Aorta (tissue), 5 donors: ENCODE results near the gene CHCT1. TPM values are rescaled to one million over a fixed set of nuclear protein-coding genes. Genes with fewer than 3 reads are reported as not detected.
"Not testable (repeated sequence)": the region's sequence is repeated elsewhere in the genome, so short reads cannot be mapped to it uniquely, and the experiment has no call there.

Experiments
- ATAC-seq: fragments of 200-7000 bp; cut with Tn5 transposase; one replicate; pipeline ENCODE4 v1.9.1; 2022; ENCODE audit warnings: moderate library complexity; ENCODE audit not compliant: low FRiP score
- DNase-seq, 2 donors: peaks; one replicate each; pipeline ENCODE4 v3.0.0-alpha.2; 2020
- H3K27ac ChIP-seq, 2 donors: one replicate each; pipeline ENCODE4 v1.5.1; 2013; ENCODE audit warnings: low read length in 2 of 2, mild to moderate bottlenecking in 2 of 2, moderate library complexity in 2 of 2, control low read depth in 1 of 2, inconsistent platforms in 1 of 2, low read depth in 1 of 2
- H3K27me3 ChIP-seq, 2 donors: one replicate each; pipeline ENCODE4 v1.6.1; 2013; ENCODE audit warnings: control low read depth in 1 of 2, low read length in 1 of 2, mild to moderate bottlenecking in 1 of 2, moderate library complexity in 1 of 2; ENCODE audit not compliant: insufficient read depth in 2 of 2, control insufficient read depth in 1 of 2
- H3K36me3 ChIP-seq, 2 donors: one replicate each; pipeline ENCODE4 v1.6.1; 2013; ENCODE audit warnings: control low read depth in 1 of 2, low read length in 1 of 2, mild to moderate bottlenecking in 1 of 2; ENCODE audit not compliant: insufficient read depth in 2 of 2, control insufficient read depth in 1 of 2
- H3K4me1 ChIP-seq, 2 donors: one replicate each; pipeline ENCODE4 v1.6.1; 2013; ENCODE audit warnings: low read length in 2 of 2, control low read depth in 1 of 2, mild to moderate bottlenecking in 1 of 2, moderate library complexity in 1 of 2; ENCODE audit not compliant: insufficient read depth in 2 of 2, control insufficient read depth in 1 of 2
- H3K4me3 ChIP-seq, 2 donors: one replicate each; pipeline ENCODE4 v1.5.1; 2013; ENCODE audit warnings: low read length in 2 of 2, control low read depth in 1 of 2, mild to moderate bottlenecking in 1 of 2
- H3K9me3 ChIP-seq: one replicate; pipeline ENCODE4 v1.6.1; 2013; ENCODE audit warnings: mild to moderate bottlenecking, low read length; ENCODE audit not compliant: control insufficient read depth
- WGBS, 2 donors: extraction: QIAGEN DNeasy Blood & Tissue Kit; methylation state at CpG; one replicate each; pipeline ENCODE4 v1.1.7; 2013; 5-methylcytosine and 5-hydroxymethylcytosine counted together
- intact Hi-C, 2 donors: fragments of 100-400 bp; cut with DNase I; formaldehyde crosslinking; loops; one replicate each; pipeline versions ENCODE4 v1.14.2 to v1.15.0; 2022
- polyA plus RNA-seq, 2 donors: library from polyadenylated mRNA; stranded (reverse); fragments of 200-250 nt; gene quantifications; one replicate each; pipeline ENCODE4 v1.2.3, GENCODE V29; 2013
- total RNA-seq, 2 donors: library from RNA; stranded (reverse); fragmentation: NEBNext Ultra II Directional; extraction: Animal tissue kit (Norgen Biotek cat#: 25700); gene quantifications; one replicate each; pipeline ENCODE4 v1.2.1, GENCODE V29; 2021
- donor health status: healthy with polysubstance abuse.
- donor health status: Bipolar disorder and iron deficiency.
- donor health status: DM: no; HTN: no; CAD: no.
- donor health status: DM: no; HTN: no; CAD: no.
- donor health status: DM: yes; HTN: yes; CAD: no.

Gene CHCT1
- total and polyA plus RNA-seq, 4 donors: not detected

DNA sequence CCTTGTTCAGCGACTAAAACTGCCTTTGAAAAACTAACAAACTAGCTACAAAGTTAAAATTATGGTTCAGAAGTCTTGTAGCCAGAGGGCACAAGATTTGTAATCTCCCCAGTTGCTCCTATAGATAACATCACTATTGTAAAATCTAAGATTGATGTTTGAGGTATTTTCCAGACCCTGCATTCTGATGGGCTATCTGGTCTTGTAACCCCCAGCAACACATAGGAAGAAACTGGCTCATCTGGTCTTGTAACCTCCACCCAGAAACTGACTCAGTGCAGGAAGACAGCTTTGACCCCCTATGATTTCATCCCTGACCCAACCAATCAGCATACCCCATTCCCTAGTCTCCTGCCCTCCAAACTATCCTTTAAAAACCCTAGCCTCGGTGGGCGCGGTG lies 12.3 kb upstream of the CHCT1 start:
- 77 to 84% methylated on average over 4 of the region's 4 CpGs for WGBS, 2 donors
- H3K27me3 ChIP-seq: no peaks in the 10 kb centered on the region
- no peaks in the 10 kb centered on the region for H3K4me1 ChIP-seq
- H3K36me3 ChIP-seq: no peaks in the 10 kb centered on the region
- no peak overlapping the region for H3K27ac ChIP-seq
- no peak overlapping the region for H3K4me3 ChIP-seq
- no peaks in the 10 kb centered on the region for H3K9me3 ChIP-seq
- no peak for ATAC-seq
- intact Hi-C loops: no loop called here
- DNase-seq: no peak

DNA sequence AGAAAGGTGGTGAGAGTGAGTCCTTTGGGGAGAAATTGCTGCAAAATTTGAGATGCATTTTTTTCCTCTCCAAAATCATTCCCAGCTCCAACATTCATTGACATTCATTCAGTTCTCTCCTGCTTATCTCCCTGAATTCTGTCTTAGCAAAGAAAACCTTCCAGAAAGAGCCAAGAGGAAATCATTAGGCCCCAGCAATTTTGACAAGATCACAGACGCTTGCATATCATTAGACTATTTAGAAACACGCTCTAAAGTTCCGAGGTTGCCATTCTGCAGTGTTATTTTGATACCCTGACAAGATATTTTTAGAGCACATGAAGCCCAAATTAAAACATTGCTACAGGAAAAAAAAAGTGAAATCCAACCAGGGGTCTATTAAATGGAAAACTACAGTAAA lies 9.6 kb upstream of the CHCT1 start:
- H3K27me3 ChIP-seq: no peaks in the 10 kb centered on the region
- ATAC-seq (no peak), DNase-seq (no peak)
- no peak overlapping the region for H3K4me3 ChIP-seq
- 40% methylated on average over 3 of the region's 3 CpGs for WGBS, 2 donors
- H3K9me3 ChIP-seq: no peaks in the 10 kb centered on the region
- H3K27ac ChIP-seq: no peak overlapping the region
- no peaks in the 10 kb centered on the region for H3K36me3 ChIP-seq
- no peaks in the 10 kb centered on the region for H3K4me1 ChIP-seq
- intact Hi-C loops: no loop called here

DNA sequence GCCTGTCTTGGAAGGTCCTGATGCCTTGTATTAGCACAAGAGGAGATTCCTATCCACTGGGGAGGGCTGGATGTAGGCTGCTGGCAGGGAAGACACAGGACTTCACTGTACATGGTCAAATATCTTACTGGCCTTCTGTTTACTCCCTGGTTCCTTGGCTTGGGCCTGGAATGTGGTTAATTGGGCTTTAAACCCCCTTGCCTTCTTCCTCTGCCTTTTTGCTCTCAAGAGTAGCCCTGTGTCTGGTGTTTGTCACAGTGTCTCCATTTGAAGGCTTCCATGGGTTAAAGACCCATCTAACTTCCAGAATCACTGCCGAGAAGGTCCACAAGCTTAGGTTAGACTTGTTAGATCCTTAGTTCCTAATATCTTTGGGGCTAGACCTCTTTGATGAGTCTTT lies 7.1 kb upstream of the CHCT1 start:
- no peaks in the 10 kb centered on the region for H3K36me3 ChIP-seq
- ATAC-seq (no peak), DNase-seq (no peak)
- intact Hi-C loops: no loop called here
- H3K4me1 ChIP-seq: no peaks in the 10 kb centered on the region
- H3K27ac ChIP-seq: no peak overlapping the region
- H3K4me3 ChIP-seq: no peak overlapping the region
- H3K27me3 ChIP-seq: no peaks in the 10 kb centered on the region
- no peaks in the 10 kb centered on the region for H3K9me3 ChIP-seq
- WGBS, 2 donors: 88 to 91% methylated on average over 1 of the region's 1 CpG

DNA sequence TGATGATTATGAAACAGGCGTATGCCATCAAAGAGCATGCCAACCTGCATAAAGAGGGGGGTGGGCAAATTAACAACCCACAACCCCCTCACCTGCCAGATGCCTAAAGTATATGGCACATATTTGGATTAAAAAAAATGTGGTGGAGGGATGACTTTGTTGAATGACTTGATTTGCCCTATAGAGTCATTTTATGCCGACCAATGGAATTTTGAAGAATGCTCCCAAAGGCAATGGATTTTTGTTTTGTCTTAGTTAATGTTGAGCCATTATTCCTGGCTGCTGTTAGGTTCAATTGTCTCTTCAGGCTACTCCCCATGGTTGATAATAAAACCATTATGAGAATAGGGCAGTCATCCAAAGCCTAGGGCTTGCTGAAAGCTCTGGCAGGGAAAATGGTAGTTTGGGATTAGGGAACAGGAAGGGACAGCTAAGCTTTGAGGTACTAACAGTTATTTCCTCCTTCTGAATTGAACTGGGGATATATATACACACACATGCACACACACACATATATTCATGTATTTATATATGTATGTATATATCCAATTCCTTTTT lies 5.8 kb upstream of the CHCT1 start:
- intact Hi-C loops: no loop called here
- Histone ChIP-seq H3K27ac (no peak overlapping the region), H3K4me3 (no peak overlapping the region), H3K36me3 (no peaks in the 10 kb centered on the region), H3K27me3 (no peaks in the 10 kb centered on the region), H3K4me1 (no peaks in the 10 kb centered on the region), H3K9me3 (no peaks in the 10 kb centered on the region)
- 87 to 89% methylated on average over 2 of the region's 2 CpGs for whole genome bisulfite sequencing, 2 donors
- ATAC-seq (no peak), DNase-seq (no peak)

DNA sequence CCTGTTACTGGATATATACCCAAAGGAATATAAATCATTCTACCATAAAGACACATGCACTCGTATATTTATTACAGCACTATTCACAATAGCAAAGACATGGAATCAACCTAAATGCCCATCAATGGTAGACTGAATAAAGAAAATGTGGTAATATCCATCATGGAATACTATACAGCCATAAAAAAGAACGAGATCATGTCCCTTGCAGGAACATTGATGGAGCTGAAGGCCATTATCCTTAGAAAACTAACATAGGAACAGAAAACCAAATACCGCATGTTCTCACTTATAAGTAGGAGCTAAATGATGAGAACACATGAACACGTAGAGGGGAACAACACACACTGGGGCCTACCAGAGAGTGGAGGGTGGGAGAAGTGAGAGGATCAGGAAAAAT lies 3.3 kb upstream of the CHCT1 start:
- H3K36me3 ChIP-seq, H3K27me3 ChIP-seq, H3K4me1 ChIP-seq, intact Hi-C loops, DNase-seq, ATAC-seq, H3K9me3 ChIP-seq, H3K27ac ChIP-seq, H3K4me3 ChIP-seq: not testable (repeated sequence)
- 86 to 92% methylated on average over 4 of the region's 4 CpGs for WGBS, 2 donors

DNA sequence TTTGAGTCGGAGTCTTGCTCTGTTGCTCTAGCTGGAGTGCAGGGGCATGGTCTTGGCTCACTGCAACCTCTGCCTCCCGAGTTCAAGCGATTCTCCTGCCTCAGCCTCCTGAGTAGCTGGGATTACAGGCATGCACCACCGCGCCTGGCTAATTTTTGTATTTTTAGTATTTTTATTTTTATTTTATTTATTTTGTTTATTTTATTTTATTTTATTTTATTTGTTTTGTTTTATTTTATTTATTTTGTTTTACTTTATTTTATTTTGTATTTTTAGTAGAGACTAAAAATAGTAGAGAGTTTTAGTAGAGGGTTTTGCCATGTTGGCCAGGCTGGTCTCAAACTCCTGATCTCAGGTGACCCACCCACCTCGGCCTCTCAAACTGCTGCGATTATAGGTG lies 2.4 kb upstream of the CHCT1 start:
- intact Hi-C loops, H3K27ac ChIP-seq, H3K36me3 ChIP-seq, ATAC-seq, H3K4me1 ChIP-seq, H3K9me3 ChIP-seq, DNase-seq, H3K27me3 ChIP-seq, H3K4me3 ChIP-seq: not testable (repeated sequence)
- WGBS, 2 donors: 93 to 95% methylated on average over 7 of the region's 7 CpGs

DNA sequence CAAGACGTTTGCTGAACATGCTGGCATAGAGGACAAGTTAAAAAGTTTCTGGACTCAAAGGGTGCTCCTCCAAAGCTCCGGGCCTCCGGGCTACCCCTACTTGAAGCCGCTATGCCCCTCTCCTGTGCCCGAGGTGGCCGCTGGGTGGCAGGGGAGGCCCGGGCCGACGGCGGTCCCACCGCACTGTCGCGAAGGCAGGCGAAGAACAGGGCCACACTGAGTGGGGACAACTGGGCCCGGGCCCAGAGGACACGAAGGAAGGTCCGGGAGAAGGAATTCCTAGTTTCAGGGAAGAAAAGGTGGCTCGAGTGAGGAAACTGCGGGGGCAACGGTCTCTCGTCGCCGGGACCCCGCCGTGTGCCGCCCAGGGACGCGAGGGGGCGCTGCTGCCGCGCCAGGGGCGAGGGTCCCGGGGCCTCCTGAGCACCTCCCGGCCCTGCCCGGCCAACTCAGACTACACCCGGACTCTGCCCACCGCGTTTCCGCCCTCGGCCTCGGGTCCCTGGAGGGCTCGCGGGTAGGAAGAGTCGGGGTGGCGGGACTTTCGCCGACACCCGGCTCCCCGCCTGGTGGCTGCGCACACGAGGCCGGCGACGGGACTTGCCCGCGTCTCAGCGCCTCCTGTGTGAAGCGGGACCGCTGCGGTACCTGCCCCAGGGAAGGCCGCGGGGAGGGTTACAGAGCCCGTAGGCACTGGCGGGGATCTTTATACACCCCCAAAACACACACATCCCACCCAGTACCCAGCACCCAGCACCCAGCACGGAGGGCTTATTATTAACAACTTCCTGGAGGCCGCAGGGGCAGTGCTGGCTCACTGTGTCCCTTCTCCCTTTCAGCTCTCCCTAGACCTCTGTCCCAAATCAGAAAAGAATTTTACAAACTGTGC lies 772 bp upstream of the CHCT1 start:
- ATAC-seq (peak; percentile 94), DNase-seq (peak; percentile 85 to 91)
- H3K4me1 ChIP-seq: no peaks in the 10 kb centered on the region
- H3K9me3 ChIP-seq: no peaks in the 10 kb centered on the region
- H3K27me3 ChIP-seq: no peaks in the 10 kb centered on the region
- WGBS, 2 donors: 2 to 3% methylated on average over 62 to 66 of the region's 66 CpGs
- intact Hi-C loops: no loop called here
- no peaks in the 10 kb centered on the region for H3K36me3 ChIP-seq
- peak overlapping the region; percentile 10 to 11 for H3K4me3 ChIP-seq
- H3K27ac ChIP-seq: no peak overlapping the region

DNA sequence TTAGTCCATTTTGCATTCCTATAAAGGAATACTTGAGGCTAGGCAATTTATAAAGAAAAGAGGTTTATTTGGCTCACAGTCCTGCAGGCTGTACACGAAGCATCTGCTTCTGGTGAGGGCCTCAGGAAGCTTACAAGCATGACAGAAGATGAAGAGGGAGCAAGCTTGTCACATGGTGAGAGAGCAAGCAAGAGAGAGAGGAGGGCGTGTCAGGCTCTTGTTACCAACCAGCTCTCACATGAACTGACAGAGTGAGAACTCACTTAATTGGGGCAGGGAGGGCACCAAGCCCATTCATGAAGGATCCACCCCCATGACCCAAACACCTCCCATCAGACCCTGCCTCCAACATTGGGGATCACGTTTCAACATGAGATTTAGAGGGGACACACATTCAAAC lies 1.6 kb downstream of the CHCT1 start:
- Histone ChIP-seq H3K27me3 (no peaks in the 10 kb centered on the region), H3K27ac (no peak overlapping the region), H3K4me1 (no peaks in the 10 kb centered on the region), H3K9me3 (no peaks in the 10 kb centered on the region), H3K4me3 (no peak overlapping the region), H3K36me3 (no peaks in the 10 kb centered on the region)
- ATAC-seq (no peak), DNase-seq (no peak)
- whole genome bisulfite sequencing, 2 donors: 84 to 85% methylated on average over 3 of the region's 3 CpGs
- intact Hi-C loops: no loop called here

DNA sequence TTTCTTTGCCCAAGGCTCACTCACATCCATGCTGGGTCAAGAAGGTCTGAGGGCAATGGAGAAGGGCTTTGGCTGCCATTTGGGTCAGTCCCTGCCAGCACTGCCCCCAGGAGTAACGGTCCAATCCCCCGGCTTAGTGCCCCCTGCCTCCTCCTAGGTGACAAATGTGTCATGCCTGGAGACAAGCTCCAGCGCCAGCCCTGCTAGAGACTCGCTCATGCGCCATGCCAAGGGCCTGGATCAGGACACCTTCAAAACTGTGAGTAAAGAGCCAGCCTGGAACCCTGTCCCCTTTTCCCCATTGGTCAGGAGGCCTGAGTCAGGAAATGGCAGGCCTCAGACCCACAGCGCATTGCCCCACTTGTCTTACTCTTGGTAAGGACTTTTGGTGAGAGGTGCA lies 3.3 kb downstream of the CHCT1 start:
- 90% methylated on average over 6 of the region's 6 CpGs for WGBS, 2 donors
- Histone ChIP-seq H3K27ac (no peak overlapping the region), H3K27me3 (no peaks in the 10 kb centered on the region), H3K4me3 (no peak overlapping the region), H3K9me3 (no peaks in the 10 kb centered on the region), H3K36me3 (no peaks in the 10 kb centered on the region), H3K4me1 (no peaks in the 10 kb centered on the region)
- intact Hi-C loops: no loop called here
- ATAC-seq (no peak), DNase-seq (no peak)
